K562 (cell line): ENCODE data around the gene C2CD4B. TPM values are rescaled to one million over a fixed set of nuclear protein-coding genes. Genes with fewer than 3 reads are reported as not detected.

Experiments
- COPS2 ChIP-seq: fragments of 450-650 bp; conservative IDR thresholded peaks from 2 replicates; pipeline ENCODE4 v1.6.1; 2016; ENCODE audit warnings: mild to moderate bottlenecking, moderate library complexity
- CREM ChIP-seq: IDR thresholded peaks from 2 replicates; pipeline ENCODE4 v1.6.1; 2014; ENCODE audit warnings: antibody characterized with exemption, low read depth
- ESRRA ChIP-seq: fragments of 450-650 bp; IDR thresholded peaks from 2 replicates; pipeline ENCODE4 v1.6.1; 2014; ENCODE audit warnings: low read depth, mild to moderate bottlenecking, moderate library complexity, borderline replicate concordance
- GABPB1 ChIP-seq: sonication (generic); formaldehyde crosslinking; IDR thresholded peaks from 2 replicates; pipeline ENCODE4 v1.8.0; 2022; ENCODE audit warnings: mild to moderate bottlenecking, missing genetic modification reagents
- GMEB1 ChIP-seq: fragments of 250-450 bp; sonication (Bioruptor Pico); IDR thresholded peaks from 2 replicates; pipeline ENCODE4 v1.4.0; 2020; ENCODE audit warnings: mild to moderate bottlenecking
- HDAC3 ChIP-seq: fragments of 450-650 bp; IDR thresholded peaks from 2 replicates; pipeline ENCODE4 v1.6.1; 2018; ENCODE audit warnings: borderline replicate concordance, mild to moderate bottlenecking, moderate library complexity; ENCODE audit not compliant: partially characterized antibody
- HNRNPH1 ChIP-seq: fragments of 200-400 bp; formaldehyde crosslinking; optimal IDR thresholded peaks from 2 replicates; pipeline ENCODE3; 2017; ENCODE audit warnings: low read depth, mild to moderate bottlenecking, low read length, moderate library complexity
- MAZ ChIP-seq, 2 experiments: fragments of 450-650 bp in 1 of 2; sonication (generic) in 1 of 2; formaldehyde crosslinking; IDR thresholded peaks in 1 of 2; conservative IDR thresholded peaks in 1 of 2; 2 replicates each; pipeline versions ENCODE4 v1.4.0 to v1.5.0; 2020; ENCODE audit warnings: mild to moderate bottlenecking in 1 of 2, missing genetic modification reagents in 1 of 2
- NCOA6 ChIP-seq: fragments of 450-650 bp; IDR thresholded peaks from 2 replicates; pipeline ENCODE4 v1.6.1; 2017; ENCODE audit warnings: mild to moderate bottlenecking
- PHF20 ChIP-seq: fragments of 450-650 bp; IDR thresholded peaks from 2 replicates; pipeline ENCODE4 v1.6.1; 2018; ENCODE audit not compliant: partially characterized antibody
- RB1 ChIP-seq: fragments of 450-650 bp; IDR thresholded peaks from 2 replicates; pipeline ENCODE4 v1.6.1; 2017; ENCODE audit warnings: low read depth, mild to moderate bottlenecking
- RCOR1 ChIP-seq, 2 experiments: IDR thresholded peaks; 2 replicates each; pipeline ENCODE4 v1.6.1; 2012; ENCODE audit warnings: low read depth in 2 of 2, low read length in 2 of 2, borderline replicate concordance in 1 of 2, improper control_type of control experiment in 1 of 2
- REST ChIP-seq, 2 experiments: fragments of 450-650 bp; formaldehyde crosslinking in 1 of 2; IDR thresholded peaks; 2 replicates each; pipeline versions ENCODE4 v1.4.0 to v1.6.1; 2014 to 2020; ENCODE audit warnings: mild to moderate bottlenecking in 2 of 2, borderline replicate concordance in 1 of 2, low read depth in 1 of 2
- SMC3 ChIP-seq: conservative IDR thresholded peaks from 2 replicates; pipeline ENCODE4 v1.6.1; 2011; ENCODE audit warnings: low read depth, low read length, improper control_type of control experiment; ENCODE audit not compliant: insufficient read depth
- SOX6 ChIP-seq: fragments of 450-650 bp; IDR thresholded peaks from 2 replicates; pipeline ENCODE4 v1.6.1; 2014; ENCODE audit warnings: mild to moderate bottlenecking
- SRSF1 ChIP-seq: fragments of 200-400 bp; formaldehyde crosslinking; IDR thresholded peaks from 2 replicates; pipeline ENCODE4 v1.6.1; 2017; ENCODE audit warnings: mild to moderate bottlenecking, low read depth, low read length, moderate library complexity
- TGIF2 ChIP-seq: sonication (generic); formaldehyde crosslinking; IDR thresholded peaks from 2 replicates; pipeline ENCODE4 v1.8.1; 2022; ENCODE audit warnings: mild to moderate bottlenecking, missing genetic modification reagents, moderate library complexity
- ZFPM2 ChIP-seq: fragments of 250-450 bp; sonication (Bioruptor Pico); IDR thresholded peaks from 2 replicates; pipeline ENCODE4 v1.5.1; 2022; ENCODE audit warnings: mild to moderate bottlenecking
- ZNF239 ChIP-seq: fragments of 250-450 bp; sonication (Bioruptor Pico); IDR thresholded peaks from 2 replicates; pipeline ENCODE4 v1.4.0; 2020; ENCODE audit warnings: mild to moderate bottlenecking
- ZNF3 ChIP-seq: fragments of 250-450 bp; sonication (Bioruptor Pico); IDR thresholded peaks from 2 replicates; pipeline ENCODE4 v1.5.0; 2021; ENCODE audit warnings: mild to moderate bottlenecking, moderate library complexity
- polyA plus RNA-seq, 8 experiments: library from polyadenylated mRNA; depleted of rRNA in 4 of 8; stranded (reverse) in 5 of 8; unstranded in 3 of 8; fragments of >200 nt; fragmentation: Nextera tagmentation in 2 of 8; fragmentation: Illumina TruSeq in 1 of 8; extraction: Ambion mirVana in 2 of 8; extraction: Trizol in 1 of 8; gene quantifications; 2 replicates each; pipeline versions ENCODE4 v1.2.1 to v1.2.3, GENCODE V29; 2011 to 2014; ENCODE audit warnings: inconsistent platforms in 1 of 8, missing spikeins in 1 of 8
- total RNA-seq, 7 experiments: library from RNA; depleted of rRNA in 6 of 7; stranded (reverse); fragments of >200 nt in 6 of 7; fragmentation: Illumina TruSeq in 2 of 7; extraction: Trizol in 2 of 7; gene quantifications; 2 replicates each; pipeline versions ENCODE4 v1.2.1 to v1.2.3, GENCODE V29; 2011 to 2021; ENCODE audit warnings: low replicate concordance in 1 of 7

The C2CD4B gene
- total and polyA plus RNA-seq, 9 of the 15 experiments (the other 6 are each of a cell fraction or from before 2014, with no cell fraction given): 0.11 TPM; not detected in 8

GRCh38 chr15:62119227-62119864 is 45.7 kb downstream of the C2CD4B start (continued):
- TF ChIP-seq REST (IDR thresholded peaks at IDR 0.05; ENCODE audit: borderline replicate concordance): no peak
- no peak for TF ChIP-seq REST (CRISPR knock-in tag; IDR thresholded peaks at IDR 0.05; ENCODE audit: low read depth)
- TF ChIP-seq RCOR1 (IDR thresholded peaks at IDR 0.05; ENCODE audit: borderline replicate concordance in 1 of 2, low read depth in 2 of 2, low read length in 2 of 2): no peak
- TF ChIP-seq RB1: no peak
- TF ChIP-seq NCOA6: no peak
- TF ChIP-seq SOX6: peak; percentile 42; the same call in 1 of the 2 replicates
- TF ChIP-seq HNRNPH1: no peak
- no peak for TF ChIP-seq CREM
- no peak for TF ChIP-seq PHF20
- TF ChIP-seq GABPB1: no peak
- TF ChIP-seq ZNF239: no peak; the same call in 1 of the 2 replicates
- TF ChIP-seq HDAC3: no peak
- no peak for TF ChIP-seq SRSF1
- no peak for TF ChIP-seq ZNF3 (CRISPR knock-in tag)
- no peak for TF ChIP-seq TGIF2 (CRISPR knock-in tag)
- TF ChIP-seq COPS2: no peak
- 0 out of 4 replicates have a peak, but pooled peaks of 1 of the 2 experiments have one; percentile 16 for TF ChIP-seq MAZ (CRISPR knock-in tag; conservative IDR thresholded peaks at IDR 0.05 in 1 of 2, IDR thresholded peaks at IDR 0.05 in 1 of 2)
- TF ChIP-seq ESRRA: no peak
- no peak for TF ChIP-seq ZFPM2 (CRISPR knock-in tag)
- no peak for TF ChIP-seq GMEB1 (CRISPR knock-in tag)
- TF ChIP-seq SMC3: no peak
